Breast epithelium (tissue), 3 donors: Measurements from ENCODE around the gene KDM1B.

ENCODE experiments used
- CTCF ChIP-seq, 3 donors: fragments of 450-650 bp; IDR thresholded peaks; one replicate each; pipeline ENCODE4 v1.5.1; 2016 to 2017; ENCODE audit warnings: antibody characterized with exemption in 3 of 3, mild to moderate bottlenecking in 3 of 3, moderate library complexity in 3 of 3
- POLR2A ChIP-seq: fragments of 450-650 bp; IDR thresholded peaks from one replicate; pipeline ENCODE4 v1.6.1; 2016; ENCODE audit warnings: antibody characterized with exemption, mild to moderate bottlenecking, moderate library complexity

DNA sequence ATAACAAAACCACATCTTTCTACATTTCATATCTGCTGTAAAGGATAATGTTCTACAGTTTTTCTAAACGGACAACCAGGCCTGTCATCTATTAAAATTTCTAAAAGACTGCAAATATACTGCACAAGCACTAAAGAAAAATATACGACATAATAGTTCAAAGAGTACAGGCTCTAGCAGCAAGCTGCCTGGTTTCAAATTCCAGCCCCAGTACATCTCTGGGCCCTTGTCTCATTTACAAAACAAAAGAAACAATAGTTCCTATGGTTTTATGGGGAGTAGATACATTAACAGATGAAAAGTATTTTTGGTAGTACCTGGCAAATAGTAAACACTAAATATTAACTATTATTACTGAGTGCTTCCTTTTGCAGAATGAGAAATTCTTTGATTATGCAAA lies 85.0 kb downstream of the KDM1B start:
- TF ChIP-seq POLR2A (no peak), CTCF (IDR thresholded peaks at IDR 0.05) (no peak)
